Measurements from ENCODE around the gene CYB5B. TPM values are rescaled to one million over a fixed set of nuclear protein-coding genes. Genes with fewer than 3 reads are reported as not detected.

CYB5B gene
- total and polyA plus RNA-seq, 2 experiments from 2014 or later = 60.5 to 116 TPM

DNA sequence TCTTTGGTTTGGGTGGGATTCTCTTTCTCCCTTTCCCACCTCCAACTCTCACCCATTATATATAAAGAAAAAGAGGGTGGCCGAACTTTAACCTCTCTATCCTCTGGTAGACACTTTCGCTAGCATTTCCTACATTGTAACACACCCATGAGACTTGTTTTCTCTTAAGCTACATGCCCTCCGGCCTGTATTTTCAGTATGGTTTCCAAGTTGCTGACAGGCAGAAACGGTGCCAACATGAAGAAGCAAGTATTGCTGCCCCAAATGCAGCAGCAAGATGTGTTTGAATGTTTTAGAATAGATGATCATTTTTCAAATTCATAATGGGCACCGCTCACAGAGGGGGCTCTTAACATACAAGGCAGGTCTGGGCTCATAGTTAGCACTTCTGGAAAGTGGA is 18.7 kb upstream of the CYB5B start:
- Histone ChIP-seq H3K4me1 (ENCODE audit: insufficient read depth) (peaks cover 16% of the 10 kb centered on the region), H2AFZ (no peak overlapping the region), H3K36me3 (replicated peaks; ENCODE audit: insufficient read depth, low read depth) (no peaks in the 10 kb centered on the region), H4K20me1 (ENCODE audit: insufficient read depth, poor library complexity, severe bottlenecking) (no peaks in the 10 kb centered on the region), H3K9me2 (replicated peaks; ENCODE audit: insufficient read depth) (no peaks in the 10 kb centered on the region), H3K4me3 (no peak overlapping the region), H3K9me3 (ENCODE audit: low read depth) (no peaks in the 10 kb centered on the region), H3K27me3 (no peaks in the 10 kb centered on the region), H3K4me2 (no peak overlapping the region), H3K27ac (peak overlapping the region; percentile 76), H3K79me2 (no peaks in the 10 kb centered on the region)
- 85% methylated on average over 5 of the region's 5 CpGs for WGBS (ENCODE audit: low lambda C conversion rate, missing lambda C conversion rate)
- DNase-seq (ENCODE audit: low spot score) = no peak
- TF ChIP-seq, protein P1, sequence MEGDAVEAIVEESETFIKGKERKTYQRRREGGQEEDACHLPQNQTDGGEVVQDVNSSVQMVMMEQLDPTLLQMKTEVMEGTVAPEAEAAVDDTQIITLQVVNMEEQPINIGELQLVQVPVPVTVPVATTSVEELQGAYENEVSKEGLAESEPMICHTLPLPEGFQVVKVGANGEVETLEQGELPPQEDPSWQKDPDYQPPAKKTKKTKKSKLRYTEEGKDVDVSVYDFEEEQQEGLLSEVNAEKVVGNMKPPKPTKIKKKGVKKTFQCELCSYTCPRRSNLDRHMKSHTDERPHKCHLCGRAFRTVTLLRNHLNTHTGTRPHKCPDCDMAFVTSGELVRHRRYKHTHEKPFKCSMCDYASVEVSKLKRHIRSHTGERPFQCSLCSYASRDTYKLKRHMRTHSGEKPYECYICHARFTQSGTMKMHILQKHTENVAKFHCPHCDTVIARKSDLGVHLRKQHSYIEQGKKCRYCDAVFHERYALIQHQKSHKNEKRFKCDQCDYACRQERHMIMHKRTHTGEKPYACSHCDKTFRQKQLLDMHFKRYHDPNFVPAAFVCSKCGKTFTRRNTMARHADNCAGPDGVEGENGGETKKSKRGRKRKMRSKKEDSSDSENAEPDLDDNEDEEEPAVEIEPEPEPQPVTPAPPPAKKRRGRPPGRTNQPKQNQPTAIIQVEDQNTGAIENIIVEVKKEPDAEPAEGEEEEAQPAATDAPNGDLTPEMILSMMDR (IDR thresholded peaks at IDR 0.05; ENCODE audit: poor library complexity) = no peak
- TF ChIP-seq EZH2 (IDR thresholded peaks at IDR 0.05; ENCODE audit: borderline replicate concordance) (no peak), EZH2phosphoT487 (IDR thresholded peaks at IDR 0.05; ENCODE audit: low read depth, severe bottlenecking, unreplicated experiment) (no peak)

DNA sequence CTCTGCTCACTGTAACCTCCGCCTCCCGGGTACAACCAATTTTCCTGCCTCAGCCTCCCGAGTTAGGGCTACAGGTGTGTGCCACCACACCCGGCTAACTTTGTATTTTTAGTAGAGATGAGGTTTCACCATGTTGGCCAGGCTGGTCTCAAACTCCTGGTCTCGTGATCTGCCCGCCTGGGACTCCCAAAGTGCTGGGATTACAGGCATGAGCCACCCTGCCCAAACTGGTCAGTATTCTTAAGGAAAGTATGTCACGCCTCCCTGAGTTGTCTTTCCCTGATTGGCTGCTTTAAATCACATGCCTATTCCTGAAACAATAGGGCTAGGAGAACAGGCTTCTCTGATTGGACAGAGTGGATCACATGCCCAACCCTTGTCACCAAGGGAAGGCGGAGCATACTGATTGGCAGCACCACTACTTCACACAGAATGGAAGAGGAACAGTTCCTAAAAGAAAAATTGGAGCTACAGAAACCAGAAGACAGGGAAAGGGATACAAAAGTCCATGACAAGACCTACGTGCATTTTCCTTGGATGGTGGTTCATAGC is 17.6 kb upstream of the CYB5B start:
- no peak overlapping the region for H2AFZ ChIP-seq
- H3K9me2 ChIP-seq (replicated peaks; ENCODE audit: insufficient read depth) = no peaks in the 10 kb centered on the region
- no peaks in the 10 kb centered on the region for H3K27me3 ChIP-seq
- no peaks in the 10 kb centered on the region for H3K36me3 ChIP-seq (replicated peaks; ENCODE audit: insufficient read depth, low read depth)
- no peak overlapping the region for H3K4me2 ChIP-seq
- H3K4me1 ChIP-seq (ENCODE audit: insufficient read depth) = peaks cover 16% of the 10 kb centered on the region
- H3K9me3 ChIP-seq (ENCODE audit: low read depth) = no peaks in the 10 kb centered on the region
- TF ChIP-seq EZH2 (IDR thresholded peaks at IDR 0.05; ENCODE audit: borderline replicate concordance) = no peak
- TF ChIP-seq EZH2phosphoT487 (IDR thresholded peaks at IDR 0.05; ENCODE audit: low read depth, severe bottlenecking, unreplicated experiment) = no peak
- TF ChIP-seq, protein P1 (IDR thresholded peaks at IDR 0.05; ENCODE audit: poor library complexity) = no peak
- 95% methylated on average over 9 of the region's 9 CpGs for WGBS (ENCODE audit: low lambda C conversion rate, missing lambda C conversion rate)
- H4K20me1 ChIP-seq (ENCODE audit: insufficient read depth, poor library complexity, severe bottlenecking) = no peaks in the 10 kb centered on the region
- DNase-seq (ENCODE audit: low spot score) = no peak
- no peaks in the 10 kb centered on the region for H3K79me2 ChIP-seq
- no peak overlapping the region for H3K27ac ChIP-seq
- no peak overlapping the region for H3K4me3 ChIP-seq

DNA sequence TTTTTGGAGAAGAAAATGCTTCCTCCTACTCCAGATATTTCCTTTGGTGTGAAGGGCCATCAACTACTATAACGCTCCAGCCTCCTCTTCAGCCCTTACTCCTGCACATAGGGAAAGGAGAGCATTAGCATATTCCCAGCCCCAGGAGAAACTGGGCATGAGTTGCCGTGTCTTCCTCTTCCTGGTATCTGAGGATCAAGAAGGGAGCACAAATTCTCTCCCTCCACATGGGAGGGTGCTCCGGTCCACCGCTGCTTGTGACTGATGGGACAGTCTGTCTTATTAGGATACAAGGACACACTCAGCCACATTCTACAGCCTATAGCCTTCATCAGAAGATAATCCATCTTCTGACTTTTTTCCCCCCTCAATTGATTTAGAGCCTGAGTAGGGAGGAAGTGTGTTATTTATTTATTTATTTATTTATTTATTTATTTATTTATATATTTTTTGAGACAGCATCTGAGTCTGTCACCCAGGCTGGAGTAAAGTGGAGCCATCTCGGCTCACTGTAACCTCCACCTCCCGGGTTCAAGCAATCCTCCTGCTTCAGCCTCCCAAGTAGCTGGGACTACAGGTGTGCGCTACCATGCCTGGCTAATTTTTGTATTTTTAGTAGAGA is 16.6 kb upstream of the CYB5B start:
- H3K4me1 ChIP-seq (ENCODE audit: insufficient read depth) = peaks cover 16% of the 10 kb centered on the region
- no peak overlapping the region for H3K4me3 ChIP-seq
- no peaks in the 10 kb centered on the region for H3K27me3 ChIP-seq
- no peak overlapping the region for H3K4me2 ChIP-seq
- TF ChIP-seq EZH2phosphoT487 (IDR thresholded peaks at IDR 0.05; ENCODE audit: low read depth, severe bottlenecking, unreplicated experiment) = no peak
- TF ChIP-seq, protein P1 (IDR thresholded peaks at IDR 0.05; ENCODE audit: poor library complexity) = no peak
- no peaks in the 10 kb centered on the region for H4K20me1 ChIP-seq (ENCODE audit: insufficient read depth, poor library complexity, severe bottlenecking)
- H3K36me3 ChIP-seq (replicated peaks; ENCODE audit: insufficient read depth, low read depth) = no peaks in the 10 kb centered on the region
- H3K9me3 ChIP-seq (ENCODE audit: low read depth) = no peaks in the 10 kb centered on the region
- H2AFZ ChIP-seq = no peak overlapping the region
- 92% methylated on average over 7 of the region's 7 CpGs for WGBS (ENCODE audit: low lambda C conversion rate, missing lambda C conversion rate)
- H3K27ac ChIP-seq = no peak overlapping the region
- no peak for DNase-seq (ENCODE audit: low spot score)
- no peaks in the 10 kb centered on the region for H3K9me2 ChIP-seq (replicated peaks; ENCODE audit: insufficient read depth)
- H3K79me2 ChIP-seq = no peaks in the 10 kb centered on the region
